ENCODE data around the gene SEPTIN1.

- TF ChIP-seq CTCF (conservative IDR thresholded peaks at IDR 0.05; ENCODE audit: low read depth in 2 of 2) (no peak), STAT1 (IDR thresholded peaks at IDR 0.05; ENCODE audit: unreplicated experiment) (no peak), REST (IDR thresholded peaks at IDR 0.05; ENCODE audit: unreplicated experiment) (no peak), CREB1 (CRISPR knock-in tag; IDR thresholded peaks at IDR 0.05; ENCODE audit: low read depth) (no peak), EZH2 (IDR thresholded peaks at IDR 0.05; ENCODE audit: low read depth, unreplicated experiment) (no peak), EZH2phosphoT487 (IDR thresholded peaks at IDR 0.05; ENCODE audit: unreplicated experiment) (no peak), POLR2AphosphoS5 (IDR thresholded peaks at IDR 0.05; ENCODE audit: low read depth) (no peak), NANOG (IDR thresholded peaks at IDR 0.05; ENCODE audit: borderline replicate concordance) (no peak)
These were observed 31.8 kb upstream of the SEPTIN1 start for GRCh38 chr16:30414159-30414558.
